Caco-2 (cell line): Measurements from ENCODE around the gene FAM83C. TPM values are rescaled to one million over a fixed set of nuclear protein-coding genes. Genes with fewer than 3 reads are reported as not detected.
A peak's percentile ranks its signal among the peaks of the same experiment; 100 is the strongest.

ENCODE experiments used
- BruUV-seq: library from RNA; stranded (reverse); fragments of 400-500 nt; replicated peaks from 2 replicates; lab custom pipeline; 2021; lab: Mats Ljungman, UMichigan
- CTCF ChIA-PET: fragments of 300-600 bp; sonication (Branson Sonifier 250); formaldehyde crosslinking; loops from one replicate; lab custom pipeline; 2022; ENCODE audit warnings: antibody characterized with exemption; lab: Charles Lee
- POLR2A ChIA-PET: fragments of 300-600 bp; sonication (Branson Sonifier 250); formaldehyde crosslinking; loops from one replicate; lab custom pipeline; 2022; ENCODE audit warnings: antibody characterized with exemption; lab: Charles Lee
- DNase-seq, 2 experiments: peaks; one replicate each; pipeline versions ENCODE4 v3.0.0 to v3.0.0-alpha.2; 2020 to 2022
- H3K27me3 ChIP-seq: replicated peaks from 2 replicates; pipeline ENCODE4 v1.6.0; 2011; ENCODE audit warnings: low read length; ENCODE audit not compliant: control insufficient read depth, insufficient read depth
- H3K36me3 ChIP-seq: 2 replicates; pipeline ENCODE4 v1.5.1; 2011; ENCODE audit warnings: low read length; ENCODE audit not compliant: control insufficient read depth, insufficient read depth
- H3K4me1 ChIP-seq: fragments of 250-450 bp; sonication (Bioruptor Pico); 2 replicates; pipeline ENCODE4 v1.5.1; 2020; ENCODE audit warnings: mild to moderate bottlenecking
- H3K4me3 ChIP-seq: 2 replicates; pipeline ENCODE4 v1.5.1; 2011; ENCODE audit warnings: low read depth, mild to moderate bottlenecking, control low read depth, low read length
- H3K9me3 ChIP-seq: fragments of 250-450 bp; sonication (Bioruptor Pico); 2 replicates; pipeline ENCODE4 v1.5.1; 2020; ENCODE audit warnings: mild to moderate bottlenecking, moderate library complexity
- H3K27ac Mint-ChIP-seq: one replicate; pipeline ENCODE4 v1.8.0; 2022; ENCODE audit warnings: mixed read lengths; ENCODE audit not compliant: unreplicated experiment
- H3K27me3 Mint-ChIP-seq: one replicate; pipeline ENCODE4 v1.8.0; 2022; ENCODE audit warnings: mixed read lengths; ENCODE audit not compliant: insufficient read depth, unreplicated experiment
- H3K36me3 Mint-ChIP-seq: one replicate; pipeline ENCODE4 v1.8.0; 2022; ENCODE audit warnings: mild to moderate bottlenecking, mixed read lengths; ENCODE audit not compliant: insufficient read depth, unreplicated experiment
- H3K4me1 Mint-ChIP-seq: one replicate; pipeline ENCODE4 v1.8.0; 2022; ENCODE audit warnings: low read depth, mixed read lengths; ENCODE audit not compliant: unreplicated experiment
- H3K4me3 Mint-ChIP-seq: one replicate; pipeline ENCODE4 v1.8.0; 2022; ENCODE audit warnings: mild to moderate bottlenecking, moderate library complexity, mixed read lengths; ENCODE audit not compliant: unreplicated experiment
- H3K9me3 Mint-ChIP-seq: one replicate; pipeline ENCODE4 v1.8.0; 2022; ENCODE audit warnings: mixed read lengths; ENCODE audit not compliant: unreplicated experiment
- CTCF ChIP-seq, 2 experiments: fragments of 200-600 bp in 1 of 2; IDR thresholded peaks; 1 replicate in 1 of 2; 2 replicates in 1 of 2; pipeline versions ENCODE4 v1.5.1 to v1.8.0; 2011 to 2022; ENCODE audit warnings: antibody characterized with exemption in 1 of 2, control low read depth in 1 of 2, inconsistent platforms in 1 of 2, low read depth in 1 of 2, low read length in 1 of 2, mild to moderate bottlenecking in 1 of 2, moderate library complexity in 1 of 2; ENCODE audit not compliant: insufficient read depth in 1 of 2, severe bottlenecking in 1 of 2, unreplicated experiment in 1 of 2
- intact Hi-C: fragments of 100-400 bp; cut with micrococcal nuclease; formaldehyde crosslinking; loops from one replicate; pipeline ENCODE4 v1.10.0; 2022; ENCODE audit not compliant: unreplicated experiment
- total RNA-seq: library from RNA; stranded (reverse); gene quantifications from 2 replicates; pipeline ENCODE4 v1.2.3, GENCODE V29; 2022

The FAM83C gene
- total RNA-seq, 1 experiment from 2014 or later, result not detected

- Histone ChIP-seq H3K36me3 (no peaks in the 10 kb centered on the region; the same call in 1 of the 2 replicates), H3K4me1 (peaks cover 82% of the 10 kb centered on the region), H3K27me3 (no peaks in the 10 kb centered on the region), H3K4me3 (no peak overlapping the region), H3K9me3 (no peaks in the 10 kb centered on the region)
- BruUV-seq, result no TSS peak
- H3K9me3 Mint-ChIP-seq, result no peaks in the 10 kb centered on the region
- H3K4me3 Mint-ChIP-seq, result no peak overlapping the region
- H3K27ac Mint-ChIP-seq, result peak overlapping the region; percentile 92
- no peaks in the 10 kb centered on the region for H3K27me3 Mint-ChIP-seq
- peaks cover 52% of the 10 kb centered on the region for H3K4me1 Mint-ChIP-seq
- DNase-seq, result no peak
- CTCF ChIA-PET, result interaction anchor here (0.5 to 1.9 kb wide), 5 partner anchors 114 to 1069 kb away, joined by 3 to 7 read pairs (median 4); no protein-coding TSS in a partner anchor
- peaks cover 19% of the 10 kb centered on the region for H3K36me3 Mint-ChIP-seq
- no peak for TF ChIP-seq CTCF (IDR thresholded peaks at IDR 0.05; ENCODE audit: insufficient read depth in 1 of 2, low read depth in 1 of 2, low read length in 1 of 2, severe bottlenecking in 1 of 2, unreplicated experiment in 1 of 2)
- intact Hi-C loops, result loop anchor here (5.0 kb wide), 1 partner anchor 428 kb away; no protein-coding TSS in a partner anchor
- POLR2A ChIA-PET, result interaction anchor here (0.5 to 1.1 kb wide), 3 partner anchors 18 to 179 kb away, joined by 3 to 10 read pairs (median 9); partner anchors contain the start of gene MMP24OS
Measured at GRCh38 chr20:35260426-35260825, 31.8 kb downstream of the FAM83C start.

- peaks cover 32% of the 10 kb centered on the region for H3K4me1 Mint-ChIP-seq
Measured at GRCh38 chr20:35257175-35257909, 34.9 kb downstream of the FAM83C start.

More at GRCh38 chr20:35257175-35257909, 34.9 kb downstream of the FAM83C start:
- H3K4me3 ChIP-seq, result no peak overlapping the region
- Mint-ChIP-seq H3K36me3 (no peaks in the 10 kb centered on the region), H3K27me3 (no peaks in the 10 kb centered on the region), H3K4me3 (no peak overlapping the region), H3K27ac (peak overlapping the region; percentile 31), H3K9me3 (no peaks in the 10 kb centered on the region)
- H3K27me3 ChIP-seq, result no peaks in the 10 kb centered on the region
- POLR2A ChIA-PET, result interaction anchor here (0.6 kb wide), 1 partner anchor 988 kb away, joined by 3 read pairs; no protein-coding TSS in a partner anchor
- CTCF ChIA-PET, result interaction anchor here (0.8 kb wide), 1 partner anchor 11 kb away, joined by 4 read pairs; no protein-coding TSS in a partner anchor
- H3K4me1 ChIP-seq, result peaks cover 55% of the 10 kb centered on the region
- intact Hi-C loops, result no loop called here
- DNase-seq, result no peak
- no TSS peak for BruUV-seq
- no peak for TF ChIP-seq CTCF (IDR thresholded peaks at IDR 0.05; ENCODE audit: insufficient read depth in 1 of 2, low read depth in 1 of 2, low read length in 1 of 2, severe bottlenecking in 1 of 2, unreplicated experiment in 1 of 2)
- no peaks in the 10 kb centered on the region for H3K36me3 ChIP-seq
- no peaks in the 10 kb centered on the region for H3K9me3 ChIP-seq
